IMR-90 (cell line): ENCODE data around the gene DYNAP. TPM values are rescaled to one million over a fixed set of nuclear protein-coding genes. Genes with fewer than 3 reads are reported as not detected.

Experiments
- ATAC-seq: fragments of 200-7000 bp; cut with Tn5 transposase; 2 replicates; pipeline ENCODE4 v1.9.1; 2020; ENCODE audit warnings: low read depth, mild to moderate bottlenecking, moderate library complexity
- BruUV-seq: library from RNA; stranded (reverse); fragments of 400-500 nt; replicated peaks from 2 replicates; lab custom pipeline; 2021; lab: Mats Ljungman, UMichigan
- CTCF ChIA-PET: fragments of 300-600 bp; formaldehyde crosslinking; extraction: SDS; loops from one replicate; lab custom pipeline; 2021; ENCODE audit warnings: antibody characterized with exemption; lab: Yijun Ruan, JAX
- POLR2A ChIA-PET: fragments of 300-600 bp; sonication (Branson Sonifier 250); formaldehyde crosslinking; loops from one replicate; lab custom pipeline; 2022; ENCODE audit warnings: antibody characterized with exemption; ENCODE audit not compliant: unreplicated experiment; lab: Charles Lee
- DNase-seq: peaks from one replicate; pipeline ENCODE4 v3.0.0; 2013
- H2AFZ ChIP-seq: replicated peaks from 2 replicates; pipeline ENCODE3; 2013; ENCODE audit warnings: low read length, mild to moderate bottlenecking; ENCODE audit not compliant: poor library complexity
- H2AK5ac ChIP-seq: 2 replicates; pipeline ENCODE4 v1.6.1; 2013; ENCODE audit warnings: low read depth, low read length, inconsistent platforms
- H2AK9ac ChIP-seq: replicated peaks from 2 replicates; pipeline ENCODE3; 2013; ENCODE audit warnings: mild to moderate bottlenecking, low read depth, low read length, moderate library complexity; ENCODE audit not compliant: poor library complexity
- H2BK120ac ChIP-seq: 2 replicates; pipeline ENCODE4 v1.6.1; 2013; ENCODE audit warnings: low read depth, low read length, inconsistent platforms
- H2BK15ac ChIP-seq: 3 replicates; pipeline ENCODE4 v1.6.1; 2013; ENCODE audit warnings: low read depth, low read length, inconsistent platforms
- H2BK20ac ChIP-seq: 2 replicates; pipeline ENCODE4 v1.6.1; 2013; ENCODE audit warnings: low read depth, mild to moderate bottlenecking, inconsistent platforms, low read length, moderate library complexity
- H2BK5ac ChIP-seq: 2 replicates; pipeline ENCODE4 v1.6.1; 2013; ENCODE audit warnings: mild to moderate bottlenecking, low read depth, low read length, inconsistent platforms; ENCODE audit not compliant: poor library complexity, severe bottlenecking
- H3K14ac ChIP-seq: replicated peaks from 2 replicates; pipeline ENCODE4 v1.6.1; 2013; ENCODE audit warnings: low read depth, low read length, inconsistent platforms
- H3K18ac ChIP-seq: 2 replicates; pipeline ENCODE4 v1.6.1; 2013; ENCODE audit warnings: low read depth, low read length, control low read depth
- H3K23ac ChIP-seq: 2 replicates; pipeline ENCODE4 v1.6.1; 2013; ENCODE audit warnings: low read depth, low read length, inconsistent platforms
- H3K27ac ChIP-seq: 2 replicates; pipeline ENCODE4 v1.5.1; 2013; ENCODE audit warnings: mild to moderate bottlenecking, control low read depth, low read length; ENCODE audit not compliant: insufficient read depth
- H3K27me3 ChIP-seq: 2 replicates; pipeline ENCODE4 v1.6.1; 2013; ENCODE audit warnings: low read length; ENCODE audit not compliant: control insufficient read depth, insufficient read depth
- H3K36me3 ChIP-seq: 2 replicates; pipeline ENCODE4 v1.6.1; 2013; ENCODE audit warnings: low read length, mixed read lengths; ENCODE audit not compliant: control insufficient read depth, insufficient read depth
- H3K4ac ChIP-seq: 2 replicates; pipeline ENCODE4 v1.6.1; 2013; ENCODE audit warnings: low read depth, low read length, inconsistent platforms
- H3K4me1 ChIP-seq: 2 replicates; pipeline ENCODE4 v1.6.1; 2013; ENCODE audit warnings: low read length, mixed read lengths; ENCODE audit not compliant: control insufficient read depth, insufficient read depth
- H3K4me2 ChIP-seq: 2 replicates; pipeline ENCODE4 v1.6.1; 2013; ENCODE audit warnings: low read depth, mild to moderate bottlenecking, control low read depth, low read length, moderate library complexity
- H3K4me3 ChIP-seq: 2 replicates; pipeline ENCODE4 v1.5.1; 2013; ENCODE audit warnings: low read depth, mild to moderate bottlenecking, control low read depth, low read length, moderate library complexity; ENCODE audit not compliant: insufficient read depth
- H3K56ac ChIP-seq: 2 replicates; pipeline ENCODE4 v1.6.1; 2013; ENCODE audit warnings: low read length, inconsistent platforms; ENCODE audit not compliant: insufficient read depth; ENCODE audit errors: extremely low read depth
- H3K79me1 ChIP-seq, 2 experiments: 2 replicates each; pipeline ENCODE4 v1.6.1; 2013; ENCODE audit warnings: low read length in 2 of 2, inconsistent platforms in 1 of 2, low read depth in 1 of 2
- H3K9ac ChIP-seq: 2 replicates; pipeline ENCODE4 v1.6.1; 2013; ENCODE audit warnings: low read depth, low read length, control low read depth
- H3K9me1 ChIP-seq: 2 replicates; pipeline ENCODE4 v1.6.1; 2013; ENCODE audit warnings: low read length, inconsistent platforms; ENCODE audit not compliant: insufficient read depth
- H3K9me3 ChIP-seq: 2 replicates; pipeline ENCODE4 v1.6.1; 2013; ENCODE audit warnings: low read length; ENCODE audit not compliant: control insufficient read depth, insufficient read depth
- H4K20me1 ChIP-seq: 2 replicates; pipeline ENCODE4 v1.6.1; 2013; ENCODE audit warnings: low read length, inconsistent platforms; ENCODE audit not compliant: insufficient read depth
- H4K5ac ChIP-seq: 2 replicates; pipeline ENCODE4 v1.6.1; 2013; ENCODE audit warnings: mild to moderate bottlenecking, low read depth, low read length, control low read depth
- H4K8ac ChIP-seq, 2 experiments: 2 replicates each; pipeline ENCODE4 v1.6.1; 2013; ENCODE audit warnings: low read depth in 2 of 2, low read length in 2 of 2, control low read depth in 1 of 2, inconsistent platforms in 1 of 2
- H4K91ac ChIP-seq: 2 replicates; pipeline ENCODE4 v1.6.1; 2013; ENCODE audit warnings: low read depth, low read length, inconsistent platforms; ENCODE audit not compliant: insufficient read depth
- BHLHE40 ChIP-seq: fragments of 150-350 bp; IDR thresholded peaks from 2 replicates; pipeline ENCODE4 v1.6.1; 2016; ENCODE audit warnings: mild to moderate bottlenecking, low read depth, low read length
- CEBPB ChIP-seq: IDR thresholded peaks from 2 replicates; pipeline ENCODE4 v1.6.1; 2012; ENCODE audit warnings: low read depth, low read length, improper control_type of control experiment
- CHD1 ChIP-seq: IDR thresholded peaks from 2 replicates; pipeline ENCODE4 v1.6.1; 2012; ENCODE audit warnings: low read depth, low read length, improper control_type of control experiment
- CTCF ChIP-seq: conservative IDR thresholded peaks from 2 replicates; pipeline ENCODE4 v1.5.1; 2012; ENCODE audit warnings: mild to moderate bottlenecking, low read depth, low read length, improper control_type of control experiment
- ELK1 ChIP-seq: fragments of 150-350 bp; IDR thresholded peaks from 2 replicates; pipeline ENCODE4 v1.6.1; 2016; ENCODE audit warnings: low read depth, mild to moderate bottlenecking, low read length, moderate library complexity, borderline replicate concordance
- FOS ChIP-seq: fragments of 150-350 bp; IDR thresholded peaks from 2 replicates; pipeline ENCODE4 v1.6.1; 2016; ENCODE audit warnings: low read depth, low read length
- MAFK ChIP-seq: IDR thresholded peaks from 2 replicates; pipeline ENCODE4 v1.6.1; 2012; ENCODE audit warnings: low read depth, low read length, improper control_type of control experiment
- MAZ ChIP-seq: IDR thresholded peaks from 2 replicates; pipeline ENCODE4 v1.6.1; 2012; ENCODE audit warnings: low read depth, mild to moderate bottlenecking, low read length, improper control_type of control experiment, moderate library complexity, borderline replicate concordance
- MXI1 ChIP-seq: IDR thresholded peaks from 2 replicates; pipeline ENCODE4 v1.6.1; 2012; ENCODE audit warnings: low read depth, mild to moderate bottlenecking, low read length, moderate library complexity, borderline replicate concordance
- NFE2L2 ChIP-seq: fragments of 150-350 bp; IDR thresholded peaks from 2 replicates; pipeline ENCODE4 v1.6.1; 2016; ENCODE audit warnings: low read depth, mild to moderate bottlenecking, low read length
- RAD21 ChIP-seq: IDR thresholded peaks from 2 replicates; pipeline ENCODE4 v1.6.1; 2012; ENCODE audit warnings: low read length, improper control_type of control experiment
- RCOR1 ChIP-seq: IDR thresholded peaks from 2 replicates; pipeline ENCODE4 v1.6.1; 2012; ENCODE audit warnings: mild to moderate bottlenecking, low read length, improper control_type of control experiment; ENCODE audit not compliant: insufficient replicate concordance
- RFX5 ChIP-seq: IDR thresholded peaks from 2 replicates; pipeline ENCODE4 v1.8.0; 2012; ENCODE audit warnings: low read depth, mild to moderate bottlenecking, low read length, moderate library complexity
- SMC3 ChIP-seq: fragments of 150-350 bp; IDR thresholded peaks from 2 replicates; pipeline ENCODE4 v1.6.1; 2016; ENCODE audit warnings: low read depth, mild to moderate bottlenecking, antibody characterized with exemption, low read length, moderate library complexity
- WGBS, 2 experiments: methylation state at CpG; one replicate each; pipeline versions ENCODE4 v1.1.5 to v1.1.7; 2013; ENCODE audit warnings: missing lambda C conversion rate in 2 of 2; ENCODE audit not compliant: insufficient read length in 1 of 2; ENCODE audit errors: extremely low coverage in 2 of 2; 5-methylcytosine and 5-hydroxymethylcytosine counted together
- dilution Hi-C: fragments of 300-500 bp; cut with HindIII; formaldehyde crosslinking; loops from one replicate; pipeline ENCODE4 v1.14.3; 2018; ENCODE audit warnings: low sequenced_read_pairs; ENCODE audit not compliant: unreplicated experiment
- in situ Hi-C: fragments of 300-500 bp; cut with MboI; formaldehyde crosslinking; loops from 3 replicates; pipeline ENCODE4 v1.14.3; 2019; ENCODE audit warnings: low sequenced_read_pairs, inconsistent platforms, mixed read lengths
- intact Hi-C: fragments of 100-400 bp; cut with micrococcal nuclease; formaldehyde crosslinking; loops from 2 replicates; pipeline ENCODE4 v1.10.0; 2022
- polyA plus RNA-seq, 3 experiments: library from polyadenylated mRNA; depleted of rRNA; stranded (reverse); fragments of >200 nt; gene quantifications; 2 replicates each; pipeline ENCODE4 v1.2.3, GENCODE V29; 2012; ENCODE audit warnings: low replicate concordance in 1 of 3
- total RNA-seq: library from RNA; depleted of rRNA; stranded (reverse); fragments of >200 nt; gene quantifications from 2 replicates; pipeline ENCODE4 v1.2.3, GENCODE V29; 2012

DYNAP gene
- total and polyA plus RNA-seq, 2 of the 4 experiments (the other 2 are of a cell fraction): not detected

DNA sequence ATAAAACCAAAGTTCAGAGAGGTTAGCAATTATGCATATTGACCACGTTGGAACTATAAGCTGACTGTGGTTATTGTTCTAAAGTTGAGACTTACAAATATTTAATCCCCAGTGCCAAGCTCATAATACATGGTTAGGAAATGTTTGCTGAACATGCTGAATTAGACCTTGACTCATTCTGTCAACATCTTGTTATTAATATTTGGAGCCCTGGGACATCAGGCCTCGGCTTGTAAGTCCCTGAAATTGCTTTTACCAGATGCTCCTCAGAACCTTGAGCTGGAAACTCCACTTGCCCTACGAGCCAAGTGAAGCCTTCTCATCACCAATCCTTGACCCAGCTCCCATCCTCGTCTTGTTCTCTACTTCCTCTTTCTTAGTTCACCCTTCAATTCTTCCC lies 21.2 kb downstream of the DYNAP start:
- dilution Hi-C loops: no loop called here
- Histone ChIP-seq H2AK5ac (no peak overlapping the region), H3K4me3 (no peak overlapping the region), H3K14ac (no peak overlapping the region), H3K36me3 (no peaks in the 10 kb centered on the region), H3K79me1 (no peaks in the 10 kb centered on the region), H2BK15ac (no peak overlapping the region), H3K4me2 (no peak overlapping the region), H2AK9ac (no peak overlapping the region), H3K27ac (no peak overlapping the region), H2BK120ac (no peak overlapping the region), H3K56ac (no peak overlapping the region), H3K9me1 (no peaks in the 10 kb centered on the region), H4K5ac (no peak overlapping the region), H3K9ac (no peak overlapping the region), H2AFZ (no peak overlapping the region), H2BK20ac (no peak overlapping the region), H3K27me3 (no peaks in the 10 kb centered on the region), H2BK5ac (no peak overlapping the region), H4K8ac (no peak overlapping the region), H3K18ac (no peak overlapping the region), H4K91ac (no peak overlapping the region), H3K9me3 (no peaks in the 10 kb centered on the region), H4K20me1 (no peaks in the 10 kb centered on the region), H3K23ac (no peak overlapping the region), H3K4me1 (no peaks in the 10 kb centered on the region), H3K4ac (no peak overlapping the region)
- DNase-seq: no peak
- no peak for ATAC-seq
- ChIA-PET POLR2A (no interaction called here), CTCF (no interaction called here)
- no TSS peak for BruUV-seq
- in situ Hi-C loops: no loop called here
- WGBS, 2 experiments: 18% methylated on average over 2 of the region's 4 CpGs; no CpG with 5 or more reads in 1 of the 2 experiments
- TF ChIP-seq CHD1 (no peak), MAZ (no peak), ELK1 (no peak), CTCF (no peak), RFX5 (no peak), RAD21 (no peak), FOS (no peak), BHLHE40 (no peak), NFE2L2 (no peak), CEBPB (no peak), RCOR1 (no peak), MXI1 (no peak), MAFK (no peak), SMC3 (no peak)
- intact Hi-C loops: no loop called here
